Measurements from ENCODE around the gene FAM120AOS. TPM values are rescaled to one million over a fixed set of nuclear protein-coding genes. Genes with fewer than 3 reads are reported as not detected.

Gene FAM120AOS
- total RNA-seq, 1 experiment from 2014 or later: 53.6 TPM

DNA sequence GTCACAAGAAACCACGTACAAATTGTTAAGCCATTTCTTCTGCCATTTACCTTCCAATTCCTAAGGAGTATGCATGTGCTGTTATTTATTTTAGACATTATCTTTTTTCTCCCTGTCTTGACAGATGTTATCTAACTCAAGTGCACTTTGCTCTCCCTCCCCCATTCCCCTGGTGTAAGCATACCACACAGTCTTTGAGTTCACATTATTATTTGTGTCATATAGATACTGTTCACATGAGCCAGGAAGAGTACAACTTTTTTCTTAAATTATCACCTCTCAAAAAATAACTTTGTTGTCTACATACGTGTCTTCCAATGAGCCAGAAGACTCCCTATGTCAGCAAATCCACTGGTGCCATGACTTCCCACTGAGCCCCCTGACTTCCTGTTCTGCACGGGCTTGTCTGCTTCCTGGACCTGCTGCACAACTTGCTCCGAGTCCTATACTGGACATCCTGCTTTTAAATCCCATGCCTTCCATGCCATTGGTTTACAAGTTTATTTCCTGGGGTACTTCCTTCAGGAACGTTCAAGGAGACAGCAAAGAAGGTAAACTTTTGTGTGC lies 21.8 kb downstream of the FAM120AOS start:
- Histone ChIP-seq H3K79me2 (ENCODE audit: insufficient read depth, low read length) (no peaks in the 10 kb centered on the region), H3K4me2 (ENCODE audit: insufficient read depth, insufficient read length, low read length) (no peak overlapping the region), H3K9ac (ENCODE audit: extremely low read depth, insufficient read length, low read length) (no peak overlapping the region), H2BK12ac (ENCODE audit: insufficient read length, low read depth, low read length) (no peak overlapping the region), H3T11ph (ENCODE audit: low read length) (no peak overlapping the region), H3K4me1 (ENCODE audit: insufficient read depth, low read length) (no peaks in the 10 kb centered on the region), H4K8ac (replicated peaks; ENCODE audit: insufficient read length, low read depth, low read length) (no peak overlapping the region), H2BK5ac (ENCODE audit: insufficient read length, low read length) (no peak overlapping the region), H4K20me1 (ENCODE audit: control insufficient read depth, insufficient read depth, insufficient read length) (no peaks in the 10 kb centered on the region), H3K9me3 (ENCODE audit: control insufficient read depth, low read depth, low read length) (no peaks in the 10 kb centered on the region), H4K5ac (ENCODE audit: insufficient read length, low read depth, low read length) (no peak overlapping the region), H2AK5ac (ENCODE audit: insufficient read length, low read length) (no peak overlapping the region), H2BK20ac (ENCODE audit: low read depth, low read length, poor library complexity, severe bottlenecking) (no peak overlapping the region), H2BK120ac (ENCODE audit: low read depth, low read length, poor library complexity, severe bottlenecking) (no peak overlapping the region), H4K91ac (ENCODE audit: insufficient read length, low read depth, low read length) (no peak overlapping the region), H3K56ac (ENCODE audit: insufficient read length, low read depth, low read length) (no peak overlapping the region), H3K23ac (ENCODE audit: insufficient read length, low read depth, low read length) (no peak overlapping the region), H3K18ac (ENCODE audit: insufficient read length, low read depth, low read length) (no peak overlapping the region), H3K79me1 (ENCODE audit: insufficient read depth, low read depth, low read length, poor library complexity, severe bottlenecking) (no peaks in the 10 kb centered on the region), H3K27me3 (ENCODE audit: insufficient read depth, low read length) (no peaks in the 10 kb centered on the region), H3K27ac (ENCODE audit: insufficient read length, low read depth, low read length) (no peak overlapping the region), H2AFZ (ENCODE audit: low read length) (no peak overlapping the region), H2BK15ac (ENCODE audit: low read depth, low read length) (no peak overlapping the region), H3K14ac (ENCODE audit: insufficient read depth, low read length) (no peak overlapping the region), H3K4ac (ENCODE audit: low read depth, low read length) (no peak overlapping the region), H3K23me2 (ENCODE audit: insufficient read length, low read depth, low read length, poor library complexity, severe bottlenecking) (no peaks in the 10 kb centered on the region)
- Mint-ChIP-seq H3K27ac (no peak overlapping the region), H3K4me1 (peaks cover 0 to 4% of the 10 kb centered on the region in 2 experiments; a peak in 1 of 4 replicates), H3K27me3 (ENCODE audit: low read depth) (peaks cover 1% of the 10 kb centered on the region), H3K4me3 (no peak overlapping the region), H3K36me3 (ENCODE audit: insufficient read depth in 1 of 3, low read depth in 3 of 3) (peaks cover 0 to 3% (median under 1%) of the 10 kb centered on the region in 3 experiments; a peak in 2 of 7 replicates), H3K9me3 (peaks cover 0 to under 1% of the 10 kb centered on the region in 2 experiments; a peak in 1 of 5 replicates)
- WGBS (ENCODE audit: extremely low coverage, insufficient read length, low lambda C conversion rate): no CpG with 5 or more reads among the region's 5 CpGs
- DNase-seq: no peak
- TF ChIP-seq, protein P1, sequence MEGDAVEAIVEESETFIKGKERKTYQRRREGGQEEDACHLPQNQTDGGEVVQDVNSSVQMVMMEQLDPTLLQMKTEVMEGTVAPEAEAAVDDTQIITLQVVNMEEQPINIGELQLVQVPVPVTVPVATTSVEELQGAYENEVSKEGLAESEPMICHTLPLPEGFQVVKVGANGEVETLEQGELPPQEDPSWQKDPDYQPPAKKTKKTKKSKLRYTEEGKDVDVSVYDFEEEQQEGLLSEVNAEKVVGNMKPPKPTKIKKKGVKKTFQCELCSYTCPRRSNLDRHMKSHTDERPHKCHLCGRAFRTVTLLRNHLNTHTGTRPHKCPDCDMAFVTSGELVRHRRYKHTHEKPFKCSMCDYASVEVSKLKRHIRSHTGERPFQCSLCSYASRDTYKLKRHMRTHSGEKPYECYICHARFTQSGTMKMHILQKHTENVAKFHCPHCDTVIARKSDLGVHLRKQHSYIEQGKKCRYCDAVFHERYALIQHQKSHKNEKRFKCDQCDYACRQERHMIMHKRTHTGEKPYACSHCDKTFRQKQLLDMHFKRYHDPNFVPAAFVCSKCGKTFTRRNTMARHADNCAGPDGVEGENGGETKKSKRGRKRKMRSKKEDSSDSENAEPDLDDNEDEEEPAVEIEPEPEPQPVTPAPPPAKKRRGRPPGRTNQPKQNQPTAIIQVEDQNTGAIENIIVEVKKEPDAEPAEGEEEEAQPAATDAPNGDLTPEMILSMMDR (conservative IDR thresholded peaks at IDR 0.05): no peak

All from H9 (cell line).